PC-3 (cell line): ENCODE measurements around the gene CCNYL1. TPM values are rescaled to one million over a fixed set of nuclear protein-coding genes. Genes with fewer than 3 reads are reported as not detected.
A peak's percentile ranks its signal among the peaks of the same experiment; 100 is the strongest.

Source experiments
- ATAC-seq: fragments of 200-7000 bp; cut with Tn5 transposase; 2 replicates; pipeline ENCODE4 v1.9.1; 2020; ENCODE audit warnings: mild to moderate bottlenecking, moderate library complexity
- BruUV-seq: library from RNA; stranded (reverse); fragments of 400-500 nt; replicated peaks from 2 replicates; lab custom pipeline; 2021; lab: Mats Ljungman, UMichigan
- CTCF ChIA-PET: fragments of 300-600 bp; sonication (Branson Sonifier 250); formaldehyde crosslinking; loops from one replicate; lab custom pipeline; 2022; ENCODE audit warnings: antibody characterized with exemption; lab: Charles Lee
- POLR2A ChIA-PET: fragments of 300-600 bp; sonication (Branson Sonifier 250); formaldehyde crosslinking; loops from one replicate; lab custom pipeline; 2022; ENCODE audit warnings: antibody characterized with exemption; ENCODE audit not compliant: unreplicated experiment; lab: Charles Lee
- DNase-seq: peaks from one replicate; pipeline ENCODE4 v3.0.0-alpha.2; 2015
- H2AFZ ChIP-seq: fragments of 300-600 bp; sonication (generic); 2 replicates; pipeline ENCODE4 v1.6.0; 2016; ENCODE audit warnings: antibody characterized with exemption, low read length
- H3F3A ChIP-seq: fragments of 300-600 bp; sonication (generic); one replicate; pipeline ENCODE4 v1.6.0; 2017; ENCODE audit warnings: antibody characterized with exemption, low read length, control low read depth, mild to moderate bottlenecking; ENCODE audit not compliant: unreplicated experiment
- H3K27ac ChIP-seq: fragments of 300-600 bp; sonication (generic); 2 replicates; pipeline ENCODE4 v1.5.1; 2016; ENCODE audit warnings: mild to moderate bottlenecking, low read length
- H3K27me3 ChIP-seq: fragments of 300-600 bp; sonication (generic); 2 replicates; pipeline ENCODE4 v1.6.1; 2016; ENCODE audit warnings: low read length, mixed read lengths
- H3K36me3 ChIP-seq: fragments of 300-600 bp; sonication (generic); 2 replicates; pipeline ENCODE4 v1.6.1; 2016; ENCODE audit warnings: low read depth, mixed run types, low read length, mixed read lengths
- H3K4me1 ChIP-seq: fragments of 300-600 bp; sonication (generic); 2 replicates; pipeline ENCODE4 v1.5.1; 2016; ENCODE audit warnings: low read length; ENCODE audit not compliant: insufficient read depth
- H3K4me2 ChIP-seq: fragments of 300-600 bp; sonication (generic); 2 replicates; pipeline ENCODE4 v1.6.0; 2016; ENCODE audit warnings: low read length
- H3K4me3 ChIP-seq: fragments of 300-600 bp; sonication (generic); 2 replicates; pipeline ENCODE4 v1.5.1; 2016; ENCODE audit warnings: mild to moderate bottlenecking, low read length, mixed read lengths
- H3K79me2 ChIP-seq: fragments of 300-600 bp; sonication (generic); 2 replicates; pipeline ENCODE4 v1.6.1; 2017; ENCODE audit warnings: low read length, mixed read lengths
- H3K9ac ChIP-seq: fragments of 300-600 bp; sonication (generic); 2 replicates; pipeline ENCODE4 v1.6.0; 2016; ENCODE audit warnings: mild to moderate bottlenecking, low read length
- H3K9me2 ChIP-seq: fragments of 300-600 bp; sonication (generic); replicated peaks from 2 replicates; pipeline ENCODE4 v1.6.1; 2016; ENCODE audit warnings: mixed run types, low read length, mixed read lengths
- H3K9me3 ChIP-seq: fragments of 300-600 bp; sonication (generic); 2 replicates; pipeline ENCODE4 v1.6.1; 2016; ENCODE audit warnings: low read length, mixed read lengths
- H4K20me1 ChIP-seq: fragments of 300-600 bp; sonication (generic); 2 replicates; pipeline ENCODE4 v1.6.1; 2016; ENCODE audit warnings: low read length, mixed read lengths
- CTCF ChIP-seq: fragments of 300-600 bp; sonication (generic); conservative IDR thresholded peaks from 2 replicates; pipeline ENCODE4 v1.5.1; 2017; ENCODE audit warnings: antibody characterized with exemption, low read depth, mild to moderate bottlenecking, low read length
- EZH2 ChIP-seq: fragments of 300-600 bp; sonication (generic); IDR thresholded peaks from one replicate; pipeline ENCODE4 v1.6.1; 2017; ENCODE audit warnings: antibody characterized with exemption, mild to moderate bottlenecking, low read length; ENCODE audit not compliant: unreplicated experiment
- EZH2phosphoT487 ChIP-seq: fragments of 300-600 bp; sonication (generic); IDR thresholded peaks from 2 replicates; pipeline ENCODE4 v1.6.1; 2018; ENCODE audit warnings: mild to moderate bottlenecking, antibody characterized with exemption, low read length, borderline replicate concordance
- intact Hi-C: fragments of 100-400 bp; cut with micrococcal nuclease; formaldehyde crosslinking; loops from 2 replicates; pipeline ENCODE4 v1.9.0; 2023
- total RNA-seq: library from RNA; depleted of rRNA; stranded (reverse); fragments of >200 nt; gene quantifications from 2 replicates; pipeline ENCODE4 v1.2.3, GENCODE V29; 2014

Gene CCNYL1
- total RNA-seq, 1 experiment from 2014 or later, result 14.7 TPM

DNA sequence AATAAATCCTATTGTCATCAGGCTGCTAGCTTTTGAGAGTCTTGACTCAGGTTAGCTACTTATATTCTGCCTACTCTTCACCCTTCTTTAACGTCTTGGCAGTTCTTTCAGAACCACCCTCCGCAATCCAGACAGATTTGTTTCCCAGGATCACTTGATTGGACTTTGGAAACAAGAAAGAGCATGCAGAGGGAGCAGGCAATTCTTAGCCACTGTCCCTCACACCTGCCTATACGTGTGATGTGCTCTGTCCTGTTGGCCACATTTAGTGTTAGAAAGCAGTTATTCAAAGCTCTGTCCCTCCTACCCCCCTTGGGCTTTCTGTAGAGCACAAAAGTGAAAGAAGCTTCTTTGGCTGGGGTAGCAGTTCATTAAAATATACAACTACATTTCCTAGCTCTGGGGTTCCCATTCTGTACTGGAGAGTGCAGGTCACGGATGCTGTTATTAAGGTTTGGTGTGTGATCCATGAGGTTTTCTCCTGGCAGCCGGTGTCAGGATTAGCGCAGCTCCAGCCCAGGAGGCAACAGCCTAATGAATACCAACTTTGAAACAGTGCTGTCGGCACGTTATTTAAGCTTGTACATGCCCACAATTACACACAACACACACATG lies 52.0 kb downstream of the CCNYL1 start:
- TF ChIP-seq EZH2phosphoT487 (no peak), CTCF (no peak), EZH2 (no peak)
- no peak overlapping the region for H3K4me3 ChIP-seq
- CTCF ChIA-PET, result interaction anchor here (0.5 kb wide), 1 partner anchor 209 kb away, joined by 4 read pairs; no protein-coding TSS in a partner anchor
- H3K4me2 ChIP-seq, result no peak overlapping the region
- no peak overlapping the region for H3K9ac ChIP-seq
- ATAC-seq, result no peak
- no peaks in the 10 kb centered on the region for H4K20me1 ChIP-seq
- intact Hi-C loops, result no loop called here
- no peaks in the 10 kb centered on the region for H3K36me3 ChIP-seq
- no peaks in the 10 kb centered on the region for H3F3A ChIP-seq
- H3K79me2 ChIP-seq, result peaks cover 50% of the 10 kb centered on the region
- H3K9me3 ChIP-seq, result no peaks in the 10 kb centered on the region
- H3K27ac ChIP-seq, result no peak overlapping the region
- no peak overlapping the region for H2AFZ ChIP-seq
- POLR2A ChIA-PET, result interaction anchor here (0.6 kb wide), 1 partner anchor 271 kb away, joined by 3 read pairs; no protein-coding TSS in a partner anchor
- H3K9me2 ChIP-seq, result no peaks in the 10 kb centered on the region
- BruUV-seq, result no TSS peak
- no peak for DNase-seq
- H3K27me3 ChIP-seq, result no peaks in the 10 kb centered on the region
- H3K4me1 ChIP-seq, result peaks cover 14% of the 10 kb centered on the region; the same call in 1 of the 2 replicates

DNA sequence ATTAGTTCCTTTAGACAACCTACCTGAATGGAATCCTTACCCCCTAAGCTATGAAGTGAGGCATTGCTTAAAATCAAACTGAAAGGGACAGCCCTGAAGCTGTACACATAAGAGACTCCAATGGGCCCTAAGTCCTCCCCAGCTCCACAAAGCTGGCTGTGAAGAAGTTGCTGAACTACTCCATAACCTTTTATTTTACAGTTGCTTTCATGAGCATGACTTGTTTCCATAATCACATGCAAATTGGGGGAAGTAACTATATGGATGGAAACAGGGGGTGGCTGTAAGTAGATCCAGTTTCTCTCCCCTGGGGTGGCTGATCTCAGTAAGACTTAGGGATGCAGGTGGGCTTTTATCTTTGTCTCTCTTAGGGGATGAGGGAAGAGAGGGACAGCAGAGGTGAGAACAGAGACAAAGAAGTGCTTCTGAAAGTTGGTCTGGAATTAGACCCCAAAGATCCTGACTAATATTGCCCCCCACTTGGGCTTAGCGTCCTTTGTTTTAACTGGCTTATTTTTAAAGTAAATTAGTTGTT lies 52.7 kb downstream of the CCNYL1 start:
- H3K4me3 ChIP-seq, result no peak overlapping the region
- no peaks in the 10 kb centered on the region for H3K9me2 ChIP-seq
- H3K4me2 ChIP-seq, result no peak overlapping the region
- H4K20me1 ChIP-seq, result no peaks in the 10 kb centered on the region
- intact Hi-C loops, result no loop called here
- ATAC-seq (no peak), DNase-seq (no peak)
- POLR2A ChIA-PET, result interaction anchor here (0.6 kb wide), 1 partner anchor 270 kb away, joined by 3 read pairs; no protein-coding TSS in a partner anchor
- no peak for TF ChIP-seq EZH2
- no peak for TF ChIP-seq CTCF
- no peak for TF ChIP-seq EZH2phosphoT487
- no peak overlapping the region for H3K27ac ChIP-seq
- H2AFZ ChIP-seq, result no peak overlapping the region
- H3K27me3 ChIP-seq, result no peaks in the 10 kb centered on the region
- BruUV-seq, result no TSS peak
- H3K36me3 ChIP-seq, result no peaks in the 10 kb centered on the region
- H3K79me2 ChIP-seq, result peaks cover 57% of the 10 kb centered on the region
- H3K9ac ChIP-seq, result no peak overlapping the region
- no peaks in the 10 kb centered on the region for H3K9me3 ChIP-seq
- CTCF ChIA-PET, result no interaction called here
- H3F3A ChIP-seq, result no peaks in the 10 kb centered on the region
- H3K4me1 ChIP-seq, result peaks cover 14% of the 10 kb centered on the region; the same call in 1 of the 2 replicates

DNA sequence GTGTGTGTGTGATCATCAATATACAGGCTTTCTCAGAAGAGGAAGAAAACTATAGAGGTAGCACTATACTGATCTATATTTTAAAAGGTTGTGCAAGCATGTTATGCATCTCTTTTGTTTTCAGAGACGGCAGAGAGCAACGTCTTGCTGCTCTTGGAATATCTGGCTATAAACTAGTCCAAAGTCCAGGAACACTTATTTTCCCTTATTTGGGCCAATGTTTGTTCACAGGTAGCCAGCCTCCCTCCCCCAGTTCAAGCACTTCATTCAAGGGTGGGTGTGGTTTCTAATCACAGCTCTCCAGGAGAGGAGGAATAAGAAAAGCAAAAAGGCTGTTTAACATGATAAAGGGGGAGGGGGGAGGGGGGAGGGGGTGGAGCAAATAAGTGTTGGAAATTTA lies 54.1 kb downstream of the CCNYL1 start:
- intact Hi-C loops, result no loop called here

More for the DNA sequence above, 54.1 kb downstream of the CCNYL1 start:
- peak overlapping the region; percentile 37; the same call in 1 of the 2 replicates for H3K4me2 ChIP-seq
- H2AFZ ChIP-seq, result no peak overlapping the region
- H3K27ac ChIP-seq, result no peak overlapping the region
- no peaks in the 10 kb centered on the region for H3K36me3 ChIP-seq
- no peak overlapping the region for H3K9ac ChIP-seq
- peaks cover 59% of the 10 kb centered on the region for H3K79me2 ChIP-seq
- BruUV-seq, result no TSS peak
- no peaks in the 10 kb centered on the region for H3K9me2 ChIP-seq
- CTCF ChIA-PET, result no interaction called here
- DNase-seq (no peak), ATAC-seq (no peak)
- no peaks in the 10 kb centered on the region for H4K20me1 ChIP-seq
- peaks cover 14% of the 10 kb centered on the region; the same call in 1 of the 2 replicates for H3K4me1 ChIP-seq
- H3K9me3 ChIP-seq, result no peaks in the 10 kb centered on the region
- TF ChIP-seq EZH2, result no peak
- no peak for TF ChIP-seq EZH2phosphoT487
- TF ChIP-seq CTCF, result no peak
- H3F3A ChIP-seq, result no peaks in the 10 kb centered on the region
- no peaks in the 10 kb centered on the region for H3K27me3 ChIP-seq
- POLR2A ChIA-PET, result no interaction called here
- no peak overlapping the region for H3K4me3 ChIP-seq
